IPS DF 19.7 (cell line): ENCODE measurements around the gene PLIN5.
A peak's percentile ranks its signal among the peaks of the same experiment; 100 is the strongest.

Source experiments
- DNase-seq: peaks from one replicate; pipeline ENCODE4 v3.0.0-alpha.2; 2013; ENCODE audit warnings: low read depth, low spot score

PLIN5 gene, protein sequence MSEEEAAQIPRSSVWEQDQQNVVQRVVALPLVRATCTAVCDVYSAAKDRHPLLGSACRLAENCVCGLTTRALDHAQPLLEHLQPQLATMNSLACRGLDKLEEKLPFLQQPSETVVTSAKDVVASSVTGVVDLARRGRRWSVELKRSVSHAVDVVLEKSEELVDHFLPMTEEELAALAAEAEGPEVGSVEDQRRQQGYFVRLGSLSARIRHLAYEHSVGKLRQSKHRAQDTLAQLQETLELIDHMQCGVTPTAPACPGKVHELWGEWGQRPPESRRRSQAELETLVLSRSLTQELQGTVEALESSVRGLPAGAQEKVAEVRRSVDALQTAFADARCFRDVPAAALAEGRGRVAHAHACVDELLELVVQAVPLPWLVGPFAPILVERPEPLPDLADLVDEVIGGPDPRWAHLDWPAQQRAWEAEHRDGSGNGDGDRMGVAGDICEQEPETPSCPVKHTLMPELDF

DNA sequence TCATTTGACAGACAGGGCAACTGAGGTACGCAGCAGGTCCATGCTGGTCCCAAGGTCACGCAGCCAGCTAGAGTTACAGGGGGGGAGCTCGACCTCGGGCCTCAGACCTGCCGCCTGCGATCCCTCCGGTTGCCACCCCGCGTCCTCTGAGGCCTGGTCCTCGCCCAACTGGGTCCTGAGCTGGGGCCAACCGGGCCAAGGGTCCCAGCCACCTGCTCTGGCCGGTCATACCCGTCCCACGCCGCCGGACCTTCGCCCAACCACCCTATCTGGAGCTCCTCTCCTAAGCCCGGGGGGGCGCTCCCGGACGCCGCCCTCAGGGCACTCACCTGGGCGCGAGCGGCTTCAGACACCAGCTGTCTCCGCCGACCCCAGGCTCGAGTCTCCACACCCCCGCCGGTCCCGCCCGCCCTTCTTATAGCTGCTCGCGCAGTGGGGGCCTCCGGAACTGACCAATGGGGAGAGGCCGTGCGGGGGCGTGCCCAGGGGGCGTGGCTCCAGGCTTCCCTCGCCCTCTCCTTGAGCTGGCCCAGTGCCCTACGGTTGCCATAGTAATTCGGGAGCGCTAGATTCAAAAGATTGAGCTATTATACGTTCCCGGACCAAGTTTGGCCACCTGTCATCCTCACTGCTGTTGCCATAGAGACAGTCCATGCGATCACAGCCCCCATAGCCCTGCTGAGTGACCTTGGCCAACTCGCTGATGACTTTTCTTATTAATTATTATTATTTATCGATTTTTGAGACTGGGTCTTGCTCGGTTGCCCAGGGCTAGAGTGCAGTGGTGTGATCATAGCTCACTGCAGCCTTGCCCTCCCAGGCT lies at the start of gene PLIN5:
PLIN5 (minus strand) TSS at position 389 of the 823 bp plus-strand sequence. CDS start 1,150 bp downstream, outside the sequence.
- DNase-seq = no peak

DNA sequence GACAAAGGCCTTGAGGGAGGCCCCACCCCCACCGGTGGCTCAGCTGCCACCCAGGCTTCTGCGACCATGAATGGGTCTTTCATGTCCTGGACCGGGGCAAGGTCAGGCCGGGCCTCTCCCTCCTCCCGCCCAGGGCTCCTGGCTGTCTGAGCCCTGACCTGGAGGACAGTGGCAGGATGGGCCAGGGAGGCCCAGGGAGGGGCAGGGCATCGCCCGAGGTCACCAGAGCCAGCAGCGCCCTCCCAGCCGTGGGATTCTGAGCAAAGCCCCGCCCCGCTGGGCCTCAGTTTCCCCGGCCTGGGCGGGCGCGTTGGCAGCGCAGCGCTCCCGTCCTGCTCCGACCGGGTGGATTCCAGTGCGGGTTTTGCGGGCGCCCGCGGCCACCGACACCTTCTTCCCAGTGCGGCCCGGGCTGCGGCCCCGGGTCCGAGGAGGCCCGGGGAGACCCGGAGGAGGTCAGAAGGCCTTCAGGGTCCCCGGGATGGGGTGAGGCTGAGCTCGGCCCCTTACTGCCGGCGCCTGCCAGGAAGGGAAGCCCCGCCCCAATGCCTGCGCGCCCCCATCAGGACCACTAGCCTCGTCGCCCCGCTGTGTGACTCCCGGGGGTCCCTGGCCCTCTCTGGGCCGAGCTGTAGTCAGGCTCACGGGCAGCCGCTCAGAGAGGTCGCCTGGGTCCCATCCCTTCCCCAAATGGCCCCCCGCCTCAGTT lies 49.1 kb upstream of the PLIN5 start:
- no peak for DNase-seq

GRCh38 chr19:4582980-4583842 lies 48.2 kb upstream of the PLIN5 start:
- DNase-seq = no peak

DNA sequence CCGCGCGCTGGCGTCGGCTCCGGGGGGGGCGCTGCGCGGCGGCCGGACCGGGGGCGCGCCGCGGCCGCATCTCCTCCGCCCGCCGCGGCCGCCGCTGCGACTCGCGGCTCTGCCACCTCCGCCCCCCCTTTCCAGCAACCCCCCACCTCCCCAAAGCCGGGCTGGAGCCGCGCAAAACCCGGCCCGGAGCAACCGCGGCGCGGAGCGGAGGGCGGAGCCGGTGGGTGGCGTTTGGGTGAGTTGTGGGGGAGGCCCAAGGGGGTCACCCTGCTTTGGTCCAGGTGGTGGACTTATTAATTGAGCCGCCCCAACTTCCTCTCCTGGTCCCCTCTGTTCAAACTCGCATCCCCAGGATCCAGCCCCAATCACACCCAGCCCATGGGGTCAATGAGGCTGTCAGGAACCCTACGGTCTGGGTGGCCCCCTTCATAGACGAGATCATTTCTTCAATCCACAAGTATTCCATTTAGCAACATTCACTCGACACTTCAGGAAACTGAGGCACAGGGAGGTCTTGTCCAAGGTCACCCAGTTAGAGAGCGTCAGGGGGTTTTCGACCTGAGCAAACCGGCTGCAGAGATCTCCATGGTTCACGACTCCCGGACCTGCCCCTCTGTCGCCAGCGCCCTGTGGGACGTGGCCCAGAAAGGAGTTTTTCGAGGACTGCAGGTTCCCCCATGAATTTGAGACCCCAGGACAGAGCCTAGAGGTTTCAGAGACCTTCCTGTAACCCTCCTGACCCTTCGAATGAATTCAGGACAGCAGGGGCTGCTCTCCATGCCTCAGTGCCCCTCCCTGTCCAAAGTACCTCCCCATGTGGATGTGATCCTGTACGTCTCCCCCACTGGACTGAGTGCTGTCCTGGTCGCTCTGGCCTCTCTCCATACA lies 46.9 kb upstream of the PLIN5 start:
- DNase-seq = no peak

GRCh38 chr19:4580961-4581665 lies 46.1 kb upstream of the PLIN5 start:
- no peak for DNase-seq

GRCh38 chr19:4580021-4580901 lies 45.2 kb upstream of the PLIN5 start:
- DNase-seq = no peak

- no peak for DNase-seq
Measured at GRCh38 chr19:4579389-4579788, 44.4 kb upstream of the PLIN5 start.

DNA sequence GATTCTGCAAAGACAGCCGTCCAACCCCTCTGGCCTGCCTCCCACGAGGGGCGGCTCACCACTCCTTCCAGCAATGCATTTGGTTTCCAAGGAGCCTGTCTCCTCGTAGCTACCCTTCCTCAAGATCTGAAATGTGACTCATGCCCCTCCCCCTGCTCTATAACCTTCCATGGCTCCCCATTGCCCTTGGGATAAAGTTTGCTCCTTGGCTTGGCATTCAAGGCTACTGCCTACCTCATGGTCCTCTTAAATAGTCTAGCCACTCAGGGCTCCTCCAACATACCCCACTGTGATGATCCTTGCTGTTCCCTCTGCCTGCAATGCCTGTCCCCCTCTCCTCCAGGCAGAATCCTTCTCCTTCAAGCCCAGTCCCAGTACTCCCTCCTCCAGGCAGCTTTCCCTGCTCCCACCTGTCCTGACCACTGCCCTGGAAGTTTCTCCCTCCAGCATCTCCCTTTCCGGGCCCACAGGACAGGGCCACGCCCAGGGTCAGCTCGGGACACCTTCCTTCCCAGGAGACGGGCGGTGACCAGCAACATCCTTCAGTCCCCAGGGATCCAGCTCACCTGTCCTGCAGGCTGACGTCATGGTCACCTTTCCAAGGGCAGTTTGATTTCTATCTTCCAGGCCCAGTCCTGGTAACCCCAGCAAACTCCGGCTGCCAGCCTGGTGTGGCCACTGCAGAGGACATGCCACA lies 43.7 kb upstream of the PLIN5 start:
- DNase-seq = no peak

GRCh38 chr19:4577020-4577782 lies 42.2 kb upstream of the PLIN5 start:
- DNase-seq = no peak

GRCh38 chr19:4576016-4576933 lies 41.3 kb upstream of the PLIN5 start:
- DNase-seq = no peak

DNA sequence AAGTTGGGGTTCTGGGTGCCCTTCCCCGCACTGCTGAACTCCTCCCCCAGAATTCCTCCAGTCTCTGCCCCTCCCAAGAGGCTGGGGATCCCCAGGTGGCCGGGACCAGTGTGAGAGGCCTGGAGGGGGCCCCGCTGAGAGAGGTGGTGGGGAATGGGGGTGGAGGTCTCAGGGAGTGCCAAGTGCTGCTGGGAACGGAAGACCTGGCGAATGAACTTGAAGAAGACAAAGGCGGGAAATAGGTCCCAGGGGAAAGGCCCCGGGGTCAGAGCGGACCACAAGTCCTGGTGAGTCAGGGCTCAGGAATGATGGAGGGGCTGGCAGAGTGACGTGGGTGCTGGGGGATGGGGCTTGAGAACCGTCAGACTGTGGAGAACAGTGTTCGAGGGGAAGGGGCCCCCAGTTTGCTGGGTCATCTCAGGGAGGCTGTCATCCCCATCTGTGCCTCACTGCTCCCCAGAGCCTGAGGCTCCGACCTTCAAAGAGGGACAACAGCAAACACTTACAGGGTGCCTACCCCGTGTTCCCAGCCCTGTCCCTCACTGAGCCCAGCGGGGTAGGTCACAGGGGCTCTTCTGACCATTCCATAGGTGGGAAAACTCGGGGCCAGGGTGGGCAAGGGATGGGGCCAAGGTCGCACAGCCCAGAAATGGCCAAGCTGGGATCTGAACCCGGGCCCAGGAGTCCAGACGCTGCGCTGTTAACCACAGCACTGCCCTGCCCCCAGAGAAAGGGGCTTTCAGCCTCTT lies 40.4 kb upstream of the PLIN5 start:
- peak; percentile 82 for DNase-seq

- no peak for DNase-seq
Measured at GRCh38 chr19:4573682-4574081, 38.7 kb upstream of the PLIN5 start.

- no peak for DNase-seq
Measured at GRCh38 chr19:4571305-4571917, 36.4 kb upstream of the PLIN5 start.

DNA sequence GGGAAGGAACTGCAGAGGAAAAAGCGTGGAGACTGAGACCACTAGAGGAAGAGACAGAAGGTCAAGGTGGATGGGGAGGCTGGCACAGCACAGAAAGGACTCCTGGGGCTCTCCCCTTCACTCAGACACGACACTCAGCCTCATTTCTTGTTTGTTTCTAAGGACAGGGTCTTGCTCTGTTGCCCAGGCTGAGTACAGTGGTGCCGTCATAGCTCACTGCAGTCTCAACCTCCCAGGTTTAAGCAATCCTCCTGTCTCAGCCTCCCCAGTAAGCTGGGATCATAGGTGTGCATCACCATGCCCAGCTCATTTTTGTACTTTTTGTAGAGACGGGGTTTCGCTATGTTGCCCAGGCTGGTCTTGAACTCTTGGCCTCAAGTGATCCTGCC lies 35.9 kb upstream of the PLIN5 start:
- DNase-seq = no peak

DNA sequence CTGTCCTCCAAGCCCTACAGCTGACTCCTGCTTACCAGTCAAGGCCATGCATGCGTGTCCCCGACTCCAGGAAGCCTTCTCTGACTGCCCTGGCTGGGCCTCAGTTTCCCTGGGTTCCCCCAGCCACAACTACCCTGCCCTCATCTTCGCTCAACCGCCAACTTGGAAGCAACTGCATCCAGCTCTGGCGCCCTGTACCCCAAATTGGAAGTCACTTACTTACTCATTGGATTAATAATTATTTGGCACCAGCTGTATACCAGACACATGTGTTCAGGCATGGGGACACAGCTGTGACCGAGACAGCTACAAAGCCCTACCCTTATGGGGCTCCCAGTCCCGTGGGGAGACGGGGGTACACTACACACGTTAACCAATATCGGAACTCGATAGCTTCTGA lies 35.4 kb upstream of the PLIN5 start:
- DNase-seq = no peak
